ENCODE data around the gene PKHD1. TPM values are rescaled to one million over a fixed set of nuclear protein-coding genes. Genes with fewer than 3 reads are reported as not detected.

Gene PKHD1
- total RNA-seq, 1 donor from 2014 or later: 0.32 TPM

DNA sequence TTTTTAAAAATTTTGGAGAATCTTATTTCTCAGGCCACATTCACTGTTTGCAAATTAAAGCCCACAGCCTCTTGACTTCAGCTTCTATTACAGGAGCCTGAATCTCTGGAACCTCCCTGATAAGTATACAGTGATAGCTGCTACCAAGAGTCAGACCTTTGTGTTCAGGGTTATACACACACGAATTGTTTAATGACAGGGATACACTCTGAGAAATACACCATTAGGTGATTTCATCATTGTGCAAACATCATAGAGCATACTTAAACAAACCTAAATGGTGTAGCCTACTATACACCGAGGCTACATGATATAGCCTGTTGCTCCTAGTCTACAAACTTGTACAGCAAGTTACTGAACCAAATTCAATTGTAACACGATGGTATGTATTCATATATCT is 473.9 kb downstream of the PKHD1 start:
- TF ChIP-seq, protein P1, sequence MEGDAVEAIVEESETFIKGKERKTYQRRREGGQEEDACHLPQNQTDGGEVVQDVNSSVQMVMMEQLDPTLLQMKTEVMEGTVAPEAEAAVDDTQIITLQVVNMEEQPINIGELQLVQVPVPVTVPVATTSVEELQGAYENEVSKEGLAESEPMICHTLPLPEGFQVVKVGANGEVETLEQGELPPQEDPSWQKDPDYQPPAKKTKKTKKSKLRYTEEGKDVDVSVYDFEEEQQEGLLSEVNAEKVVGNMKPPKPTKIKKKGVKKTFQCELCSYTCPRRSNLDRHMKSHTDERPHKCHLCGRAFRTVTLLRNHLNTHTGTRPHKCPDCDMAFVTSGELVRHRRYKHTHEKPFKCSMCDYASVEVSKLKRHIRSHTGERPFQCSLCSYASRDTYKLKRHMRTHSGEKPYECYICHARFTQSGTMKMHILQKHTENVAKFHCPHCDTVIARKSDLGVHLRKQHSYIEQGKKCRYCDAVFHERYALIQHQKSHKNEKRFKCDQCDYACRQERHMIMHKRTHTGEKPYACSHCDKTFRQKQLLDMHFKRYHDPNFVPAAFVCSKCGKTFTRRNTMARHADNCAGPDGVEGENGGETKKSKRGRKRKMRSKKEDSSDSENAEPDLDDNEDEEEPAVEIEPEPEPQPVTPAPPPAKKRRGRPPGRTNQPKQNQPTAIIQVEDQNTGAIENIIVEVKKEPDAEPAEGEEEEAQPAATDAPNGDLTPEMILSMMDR (IDR thresholded peaks at IDR 0.05): no peak
- DNase-seq: no peak
- Histone ChIP-seq H3K4me1 (no peaks in the 10 kb centered on the region), H3K4me3 (no peak overlapping the region), H3K27me3 (no peaks in the 10 kb centered on the region), H3K27ac (no peak overlapping the region), H3K36me3 (no peaks in the 10 kb centered on the region), H3K9me3 (no peaks in the 10 kb centered on the region)
- no peak for ATAC-seq
- intact Hi-C loops (cut with DNase I): no loop called here

DNA sequence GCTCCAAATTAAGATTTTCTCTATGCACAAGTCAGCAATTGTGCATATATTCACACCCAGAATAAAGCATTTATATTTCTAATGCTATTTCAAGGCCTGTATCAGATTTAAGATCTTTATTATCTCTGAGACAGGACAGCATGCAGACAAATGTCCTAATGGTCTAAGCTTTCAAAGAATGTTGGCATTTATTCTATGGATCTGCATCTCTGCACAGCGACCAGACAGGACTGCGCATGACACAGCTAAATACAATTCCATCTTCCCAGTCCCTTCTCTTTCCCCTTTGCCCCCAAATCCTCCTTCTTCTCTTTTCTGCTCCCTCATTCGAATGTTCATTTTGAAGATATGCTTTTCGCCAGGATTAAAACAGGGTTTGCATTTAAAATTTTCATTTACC is 478.5 kb downstream of the PKHD1 start:
- ATAC-seq: no peak

DNA sequence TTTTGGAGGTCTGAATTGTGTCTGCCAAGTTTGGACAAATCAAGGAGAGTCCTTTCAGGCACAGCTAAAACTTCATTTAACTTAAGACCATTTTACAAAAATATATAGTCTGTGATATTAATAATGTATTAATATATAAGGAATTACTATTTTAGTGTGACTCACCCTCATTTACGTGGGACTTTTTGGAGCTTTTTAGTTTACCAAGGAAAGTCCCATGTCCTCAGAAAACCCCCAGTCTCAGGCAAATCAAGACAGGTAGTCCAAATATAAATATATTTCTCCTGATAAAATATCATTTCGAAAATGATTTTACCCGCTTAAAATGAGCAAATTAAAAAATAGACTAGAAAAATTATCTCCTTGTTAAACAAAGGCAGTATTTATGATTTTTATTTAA is 479.0 kb downstream of the PKHD1 start:
- intact Hi-C loops (cut with DNase I): no loop called here
- Histone ChIP-seq H3K27ac (no peak overlapping the region), H3K9me3 (no peaks in the 10 kb centered on the region), H3K36me3 (no peaks in the 10 kb centered on the region), H3K27me3 (no peaks in the 10 kb centered on the region), H3K4me1 (no peaks in the 10 kb centered on the region), H3K4me3 (no peak overlapping the region)
- no peak for ATAC-seq
- no peak for DNase-seq
- TF ChIP-seq, protein P1 (IDR thresholded peaks at IDR 0.05): no peak

More for the DNA sequence above, 478.5 kb downstream of the PKHD1 start:
- no peaks in the 10 kb centered on the region for H3K9me3 ChIP-seq
- no peaks in the 10 kb centered on the region for H3K4me1 ChIP-seq
- no peak overlapping the region for H3K27ac ChIP-seq
- TF ChIP-seq, protein P1 (IDR thresholded peaks at IDR 0.05): no peak
- no peaks in the 10 kb centered on the region for H3K27me3 ChIP-seq
- DNase-seq: no peak
- intact Hi-C loops (cut with DNase I): no loop called here
- no peaks in the 10 kb centered on the region for H3K36me3 ChIP-seq
- no peak overlapping the region for H3K4me3 ChIP-seq

DNA sequence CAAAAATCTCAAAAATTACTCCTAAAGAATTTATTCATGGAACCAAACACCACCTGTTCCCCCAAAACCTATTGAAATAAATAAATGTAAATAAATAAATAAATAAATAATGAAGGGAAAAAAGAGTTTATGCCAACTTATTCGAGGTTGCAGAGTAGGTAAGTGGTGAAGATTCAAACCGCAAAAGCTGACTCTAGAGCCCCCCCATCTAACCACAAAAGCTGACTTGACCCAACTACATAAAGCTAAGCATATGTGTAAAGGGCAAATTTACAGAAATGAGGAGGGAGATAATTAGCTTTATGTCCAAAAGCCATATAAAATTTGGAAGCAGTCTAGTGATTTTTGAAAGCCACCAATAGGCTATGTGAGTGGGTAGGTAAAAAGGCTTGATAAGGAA is 486.9 kb downstream of the PKHD1 start:
- no peaks in the 10 kb centered on the region for H3K4me1 ChIP-seq
- no peaks in the 10 kb centered on the region for H3K27me3 ChIP-seq
- TF ChIP-seq, protein P1 (IDR thresholded peaks at IDR 0.05): no peak
- ATAC-seq: no peak
- H3K9me3 ChIP-seq: no peaks in the 10 kb centered on the region
- no peak for DNase-seq
- H3K36me3 ChIP-seq: no peaks in the 10 kb centered on the region
- no peak overlapping the region for H3K4me3 ChIP-seq
- intact Hi-C loops (cut with DNase I): no loop called here
- no peak overlapping the region for H3K27ac ChIP-seq

DNA sequence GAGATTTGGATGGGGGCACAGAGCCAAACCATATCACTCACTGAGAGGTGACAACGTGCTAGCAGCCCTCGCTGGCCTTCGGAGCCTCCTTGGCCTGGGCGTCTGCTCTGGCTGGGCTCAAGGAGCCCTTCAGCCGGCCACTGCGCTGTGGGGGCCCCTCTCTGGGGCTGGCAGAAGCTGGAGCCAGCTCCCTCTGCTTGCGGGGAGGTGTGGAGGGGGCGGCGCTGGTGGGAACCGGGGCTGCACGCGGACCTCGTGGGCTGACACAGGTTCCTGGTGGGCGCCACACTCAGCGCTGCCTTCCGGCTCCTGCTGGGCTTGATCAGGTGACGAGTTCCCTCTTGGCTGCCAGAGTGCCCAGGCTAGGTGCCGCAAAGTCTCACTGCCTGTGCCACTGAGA is 489.2 kb downstream of the PKHD1 start:
- no peak for ATAC-seq
- H3K4me1 ChIP-seq: no peaks in the 10 kb centered on the region
- no peaks in the 10 kb centered on the region for H3K36me3 ChIP-seq
- no peaks in the 10 kb centered on the region for H3K9me3 ChIP-seq
- H3K4me3 ChIP-seq: no peak overlapping the region
- TF ChIP-seq, protein P1 (IDR thresholded peaks at IDR 0.05): no peak
- H3K27me3 ChIP-seq: no peaks in the 10 kb centered on the region
- intact Hi-C loops (cut with DNase I): no loop called here
- H3K27ac ChIP-seq: no peak overlapping the region
- DNase-seq: no peak

DNA sequence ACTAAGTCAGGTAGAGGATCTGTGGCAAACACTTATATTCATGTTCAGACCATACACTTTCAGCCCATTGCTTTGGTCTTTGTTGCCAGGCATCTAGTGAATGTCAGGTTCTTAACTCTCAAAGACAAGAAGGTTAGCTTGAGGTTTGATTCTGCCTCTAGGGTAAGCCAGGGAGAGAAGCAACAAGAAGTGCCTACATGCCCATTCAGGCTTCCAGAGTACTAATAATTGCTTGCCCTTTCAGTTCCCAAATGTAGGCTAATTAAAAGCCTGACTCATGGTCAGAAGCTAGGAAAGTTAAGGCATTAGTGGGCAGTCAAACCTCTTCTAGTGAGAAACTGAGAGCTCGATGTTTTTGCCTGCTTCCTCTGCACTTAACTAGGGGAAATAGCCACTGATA is 492.4 kb downstream of the PKHD1 start:
- no peak for ATAC-seq
- Histone ChIP-seq H3K4me1 (no peaks in the 10 kb centered on the region), H3K9me3 (no peaks in the 10 kb centered on the region), H3K36me3 (no peaks in the 10 kb centered on the region), H3K4me3 (no peak overlapping the region), H3K27me3 (no peaks in the 10 kb centered on the region), H3K27ac (no peak overlapping the region)
- TF ChIP-seq, protein P1 (IDR thresholded peaks at IDR 0.05): no peak
- DNase-seq: no peak
- intact Hi-C loops (cut with DNase I): no loop called here
